Stimulated activated CD8-positive, alpha-beta memory T cell treated with anti-CD3 and anti-CD28 coated beads, Interleukin-4, amount 100 ng/mL, for 24 hours (primary cell): ENCODE data around the gene CDK5RAP2.
"Not testable (repeated sequence)": the region's sequence is repeated elsewhere in the genome, so short reads cannot be mapped to it uniquely, and the experiment has no call there.

Experiments
- DNase-seq: peaks from one replicate; pipeline ENCODE4 v3.0.0-alpha.2; 2020; ENCODE audit warnings: low read depth

The CDK5RAP2 gene

GRCh38 chr9:120513825-120514396 is 66.1 kb downstream of the CDK5RAP2 start:
- no peak for DNase-seq

GRCh38 chr9:120510816-120511215 is 69.2 kb downstream of the CDK5RAP2 start:
- DNase-seq = no peak

- DNase-seq = no peak
Observed at GRCh38 chr9:120507936-120508510, 71.9 kb downstream of the CDK5RAP2 start.

- DNase-seq = no peak
Observed at GRCh38 chr9:120505186-120505585, 74.8 kb downstream of the CDK5RAP2 start.

- DNase-seq = no peak
Observed at GRCh38 chr9:120500733-120501132, 79.2 kb downstream of the CDK5RAP2 start.

- DNase-seq = not testable (repeated sequence)
Observed at GRCh38 chr9:120497865-120498264, 82.1 kb downstream of the CDK5RAP2 start.

- not testable (repeated sequence) for DNase-seq
Observed at GRCh38 chr9:120496438-120496837, 83.5 kb downstream of the CDK5RAP2 start.

GRCh38 chr9:120490888-120491595 is 88.9 kb downstream of the CDK5RAP2 start:
- DNase-seq = no peak

- DNase-seq = no peak
Observed at GRCh38 chr9:120486835-120487234, 93.1 kb downstream of the CDK5RAP2 start.

GRCh38 chr9:120486347-120486746 is 93.6 kb downstream of the CDK5RAP2 start:
- DNase-seq = no peak

GRCh38 chr9:120485788-120486187 is 94.2 kb downstream of the CDK5RAP2 start:
- no peak for DNase-seq

GRCh38 chr9:120484162-120484561 is 95.8 kb downstream of the CDK5RAP2 start:
- no peak for DNase-seq

GRCh38 chr9:120482424-120483186 is 97.4 kb downstream of the CDK5RAP2 start:
- DNase-seq = no peak

- DNase-seq = no peak
Observed at GRCh38 chr9:120481846-120482245, 98.1 kb downstream of the CDK5RAP2 start.

- no peak for DNase-seq
Observed at GRCh38 chr9:120481248-120481647, 98.7 kb downstream of the CDK5RAP2 start.

GRCh38 chr9:120480707-120481106 is 99.3 kb downstream of the CDK5RAP2 start:
- DNase-seq = no peak

- DNase-seq = no peak
Observed at GRCh38 chr9:120478208-120478607, 101.8 kb downstream of the CDK5RAP2 start.

- DNase-seq = no peak
Observed at GRCh38 chr9:120477534-120478001, 102.4 kb downstream of the CDK5RAP2 start.

GRCh38 chr9:120475341-120475740 is 104.6 kb downstream of the CDK5RAP2 start:
- DNase-seq = no peak

GRCh38 chr9:120474591-120475243 is 105.2 kb downstream of the CDK5RAP2 start:
- no peak for DNase-seq

- no peak for DNase-seq
Observed at GRCh38 chr9:120473608-120474007, 106.4 kb downstream of the CDK5RAP2 start.
